Activated T-cell treated with anti-CD3 and anti-CD28 coated beads, Interleukin-2, amount 50 U/mL, for 4 hours (primary cell): Measurements from ENCODE around the gene SLC6A17. TPM values are rescaled to one million over a fixed set of nuclear protein-coding genes. Genes with fewer than 3 reads are reported as not detected.

Experiments
- ATAC-seq, 2 donors: fragments of 200-7000 bp; cut with Tn5 transposase; one replicate each; pipeline ENCODE4 v1.10.0; 2021
- DNase-seq: peaks from one replicate; pipeline ENCODE4 v3.0.0-alpha.2; 2020
- H3K27me3 Mint-ChIP-seq: one replicate; pipeline ENCODE4 v1.8.0; 2021; ENCODE audit warnings: low read depth, mixed read lengths
- H3K36me3 Mint-ChIP-seq: one replicate; pipeline ENCODE4 v1.8.0; 2022; ENCODE audit warnings: mixed read lengths; ENCODE audit not compliant: insufficient read depth
- H3K4me1 Mint-ChIP-seq: one replicate; pipeline ENCODE4 v1.8.0; 2021; ENCODE audit warnings: low read depth, mixed read lengths
- H3K4me3 Mint-ChIP-seq: one replicate; pipeline ENCODE4 v1.8.0; 2021; ENCODE audit warnings: mild to moderate bottlenecking, moderate library complexity, mixed read lengths
- H3K9me3 Mint-ChIP-seq: one replicate; pipeline ENCODE4 v1.8.0; 2021; ENCODE audit warnings: mixed read lengths
- total RNA-seq, 3 donors: library from RNA; stranded (reverse); gene quantifications; one replicate each; pipeline ENCODE4 v1.2.1, GENCODE V29; 2021

SLC6A17 gene
- total RNA-seq, 3 donors from 2014 or later: 0.05 to 0.10 TPM; not detected in 1

GRCh38 chr1:110173466-110174105, 23.3 kb downstream of the SLC6A17 start:
- no peaks in the 10 kb centered on the region for H3K9me3 Mint-ChIP-seq
- H3K4me3 Mint-ChIP-seq: no peak overlapping the region
- no peak for ATAC-seq
- no peaks in the 10 kb centered on the region for H3K4me1 Mint-ChIP-seq
- DNase-seq: no peak
- no peaks in the 10 kb centered on the region for H3K27me3 Mint-ChIP-seq
- no peaks in the 10 kb centered on the region for H3K36me3 Mint-ChIP-seq

- no peak for DNase-seq
- H3K4me1 Mint-ChIP-seq: no peaks in the 10 kb centered on the region
- no peaks in the 10 kb centered on the region for H3K9me3 Mint-ChIP-seq
- H3K4me3 Mint-ChIP-seq: no peak overlapping the region
- H3K36me3 Mint-ChIP-seq: no peaks in the 10 kb centered on the region
- ATAC-seq: no peak
- H3K27me3 Mint-ChIP-seq: no peaks in the 10 kb centered on the region
These were observed 24.7 kb downstream of the SLC6A17 start for GRCh38 chr1:110174961-110175360.

GRCh38 chr1:110176299-110176956, 26.1 kb downstream of the SLC6A17 start:
- Mint-ChIP-seq H3K27me3 (no peaks in the 10 kb centered on the region), H3K9me3 (no peaks in the 10 kb centered on the region), H3K36me3 (no peaks in the 10 kb centered on the region), H3K4me1 (no peaks in the 10 kb centered on the region), H3K4me3 (no peak overlapping the region)
- DNase-seq (no peak), ATAC-seq (no peak)

GRCh38 chr1:110177775-110178174, 27.5 kb downstream of the SLC6A17 start:
- ATAC-seq (no peak), DNase-seq (no peak)
- Mint-ChIP-seq H3K4me3 (no peak overlapping the region), H3K27me3 (no peaks in the 10 kb centered on the region), H3K36me3 (no peaks in the 10 kb centered on the region), H3K4me1 (no peaks in the 10 kb centered on the region), H3K9me3 (no peaks in the 10 kb centered on the region)

GRCh38 chr1:110183642-110184167, 33.4 kb downstream of the SLC6A17 start:
- no peaks in the 10 kb centered on the region for H3K4me1 Mint-ChIP-seq
- no peak for ATAC-seq

GRCh38 chr1:110184446-110184845, 34.2 kb downstream of the SLC6A17 start:
- H3K36me3 Mint-ChIP-seq: no peaks in the 10 kb centered on the region
- no peak overlapping the region for H3K4me3 Mint-ChIP-seq
- no peaks in the 10 kb centered on the region for H3K4me1 Mint-ChIP-seq
- no peaks in the 10 kb centered on the region for H3K9me3 Mint-ChIP-seq
- DNase-seq (no peak), ATAC-seq (no peak)
- H3K27me3 Mint-ChIP-seq: peaks cover 14% of the 10 kb centered on the region

More at GRCh38 chr1:110183642-110184167, 33.4 kb downstream of the SLC6A17 start:
- Mint-ChIP-seq H3K9me3 (no peaks in the 10 kb centered on the region), H3K36me3 (no peaks in the 10 kb centered on the region), H3K4me3 (no peak overlapping the region), H3K27me3 (peaks cover 9% of the 10 kb centered on the region)
- no peak for DNase-seq

- Mint-ChIP-seq H3K36me3 (no peaks in the 10 kb centered on the region), H3K27me3 (peaks cover 17% of the 10 kb centered on the region), H3K4me3 (no peak overlapping the region), H3K9me3 (no peaks in the 10 kb centered on the region), H3K4me1 (no peaks in the 10 kb centered on the region)
- DNase-seq (no peak), ATAC-seq (no peak)
These were observed 34.9 kb downstream of the SLC6A17 start for GRCh38 chr1:110185181-110185580.

- H3K9me3 Mint-ChIP-seq: no peaks in the 10 kb centered on the region
- no peaks in the 10 kb centered on the region for H3K36me3 Mint-ChIP-seq
- no peak for DNase-seq
- H3K4me3 Mint-ChIP-seq: no peak overlapping the region
- no peaks in the 10 kb centered on the region for H3K4me1 Mint-ChIP-seq
- no peak for ATAC-seq
- H3K27me3 Mint-ChIP-seq: peaks cover 19% of the 10 kb centered on the region
These were observed 36.3 kb downstream of the SLC6A17 start for GRCh38 chr1:110186558-110186957.

- H3K36me3 Mint-ChIP-seq: no peaks in the 10 kb centered on the region
- peaks cover 19% of the 10 kb centered on the region for H3K27me3 Mint-ChIP-seq
- DNase-seq: no peak
- no peak overlapping the region for H3K4me3 Mint-ChIP-seq
- H3K9me3 Mint-ChIP-seq: no peaks in the 10 kb centered on the region
- no peaks in the 10 kb centered on the region for H3K4me1 Mint-ChIP-seq
- ATAC-seq: no peak
These were observed 37.0 kb downstream of the SLC6A17 start for GRCh38 chr1:110187139-110187890.

- peaks cover 19% of the 10 kb centered on the region for H3K27me3 Mint-ChIP-seq
- H3K4me1 Mint-ChIP-seq: no peaks in the 10 kb centered on the region
- DNase-seq (no peak), ATAC-seq (no peak)
- no peaks in the 10 kb centered on the region for H3K36me3 Mint-ChIP-seq
- no peak overlapping the region for H3K4me3 Mint-ChIP-seq
- H3K9me3 Mint-ChIP-seq: no peaks in the 10 kb centered on the region
These were observed 37.8 kb downstream of the SLC6A17 start for GRCh38 chr1:110188035-110188618.

- ATAC-seq (no peak), DNase-seq (no peak)
- Mint-ChIP-seq H3K9me3 (no peaks in the 10 kb centered on the region), H3K36me3 (no peaks in the 10 kb centered on the region), H3K4me3 (no peak overlapping the region), H3K27me3 (peaks cover 19% of the 10 kb centered on the region), H3K4me1 (no peaks in the 10 kb centered on the region)
These were observed 38.9 kb downstream of the SLC6A17 start for GRCh38 chr1:110189181-110189580.

GRCh38 chr1:110190282-110190929, 40.1 kb downstream of the SLC6A17 start:
- DNase-seq (no peak), ATAC-seq (no peak)
- Mint-ChIP-seq H3K4me1 (no peaks in the 10 kb centered on the region), H3K36me3 (no peaks in the 10 kb centered on the region), H3K4me3 (no peak overlapping the region), H3K27me3 (peaks cover 17% of the 10 kb centered on the region), H3K9me3 (no peaks in the 10 kb centered on the region)

- H3K4me1 Mint-ChIP-seq: no peaks in the 10 kb centered on the region
- no peaks in the 10 kb centered on the region for H3K9me3 Mint-ChIP-seq
- ATAC-seq (no peak), DNase-seq (no peak)
- no peaks in the 10 kb centered on the region for H3K36me3 Mint-ChIP-seq
- H3K27me3 Mint-ChIP-seq: peaks cover 14% of the 10 kb centered on the region
- no peak overlapping the region for H3K4me3 Mint-ChIP-seq
These were observed 42.2 kb downstream of the SLC6A17 start for GRCh38 chr1:110192541-110192940.

GRCh38 chr1:110195196-110195595, 44.9 kb downstream of the SLC6A17 start:
- no peaks in the 10 kb centered on the region for H3K36me3 Mint-ChIP-seq
- ATAC-seq (no peak), DNase-seq (no peak)
- H3K4me1 Mint-ChIP-seq: no peaks in the 10 kb centered on the region
- H3K4me3 Mint-ChIP-seq: no peak overlapping the region
- H3K9me3 Mint-ChIP-seq: no peaks in the 10 kb centered on the region
- H3K27me3 Mint-ChIP-seq: peaks cover 3% of the 10 kb centered on the region
